HG03103 (cell line): ENCODE results near the gene ANKHD1.
"Not testable (repeated sequence)": the region's sequence is repeated elsewhere in the genome, so short reads cannot be mapped to it uniquely, and the experiment has no call there.

Experiments
- ATAC-seq: cut with Tn5 transposase; IDR thresholded peaks from one replicate; pipeline ENCODE4 v1.9.1; 2021; ENCODE audit warnings: low read depth; ENCODE audit not compliant: unreplicated experiment

Gene ANKHD1

GRCh38 chr5:140575309-140575708 lies 173.7 kb downstream of the ANKHD1 start:
- ATAC-seq, result no peak

GRCh38 chr5:140576776-140577201 lies 175.2 kb downstream of the ANKHD1 start:
- no peak for ATAC-seq

DNA sequence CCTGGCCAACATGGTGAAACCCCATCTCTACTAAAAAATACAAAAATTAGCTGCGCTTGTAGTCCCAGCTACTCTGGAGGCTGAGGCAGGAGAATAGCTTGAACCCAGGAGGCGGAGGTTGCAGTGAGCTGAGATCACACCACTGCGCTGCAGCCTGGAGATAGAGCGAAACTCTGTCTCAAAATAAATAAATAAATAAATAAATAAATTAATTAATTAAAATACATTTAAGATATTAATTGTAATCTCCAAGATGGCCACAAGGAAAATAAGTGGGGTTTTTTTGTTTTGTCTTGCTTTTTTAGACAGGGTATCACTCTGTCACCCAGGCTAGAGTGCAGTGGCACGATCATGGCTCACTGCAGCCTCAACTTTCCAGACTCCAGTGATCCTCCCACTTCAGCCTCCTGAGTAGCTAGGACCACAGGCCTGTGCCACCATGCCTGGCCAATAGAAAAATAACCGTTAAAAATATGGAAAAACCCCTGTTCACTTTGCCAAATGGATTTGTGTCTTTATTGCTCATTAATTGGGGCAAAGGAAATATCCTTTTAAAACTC lies 177.6 kb downstream of the ANKHD1 start:
- not testable (repeated sequence) for ATAC-seq

DNA sequence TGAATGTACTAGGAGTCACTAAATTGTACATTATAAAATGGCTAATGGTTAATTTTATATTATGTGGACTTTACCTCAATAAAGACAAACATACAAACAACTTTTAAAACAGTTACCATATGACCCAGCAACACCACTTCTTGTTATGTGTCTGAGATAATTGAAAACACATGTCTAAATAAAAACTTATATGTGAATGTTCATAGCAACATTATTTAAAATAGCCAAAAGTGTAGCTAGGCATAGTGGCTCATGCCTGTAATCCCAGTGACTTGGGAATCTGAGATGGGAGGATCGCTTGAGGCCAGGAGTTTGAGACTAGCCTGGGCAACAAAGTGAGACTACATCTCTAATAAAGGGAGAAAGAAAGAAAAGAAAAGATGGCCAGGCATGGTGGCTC lies 185.9 kb downstream of the ANKHD1 start:
- ATAC-seq, result no peak

- ATAC-seq, result no peak
Measured at GRCh38 chr5:140588311-140589070, 186.9 kb downstream of the ANKHD1 start.
